Activated T-cell treated with anti-CD3 and anti-CD28 coated beads for 48 hours (primary cell): Measurements from ENCODE around the gene TMEM121B.

ENCODE experiments used
- DNase-seq: peaks from one replicate; pipeline ENCODE4 v3.0.0-alpha.2; 2020; ENCODE audit warnings: low read depth

The TMEM121B gene

GRCh38 chr22:17091851-17092250 lies 29.3 kb downstream of the TMEM121B start:
- no peak for DNase-seq

- no peak for DNase-seq
Observed at GRCh38 chr22:17090550-17090949, 30.6 kb downstream of the TMEM121B start.

- DNase-seq: peak; percentile 34
Observed at GRCh38 chr22:17087498-17088131, 33.5 kb downstream of the TMEM121B start.

- no peak for DNase-seq
Observed at GRCh38 chr22:17086788-17087497, 34.2 kb downstream of the TMEM121B start.

- DNase-seq: no peak
Observed at GRCh38 chr22:17086296-17086695, 34.9 kb downstream of the TMEM121B start.

- no peak for DNase-seq
Observed at GRCh38 chr22:17085277-17086181, 35.6 kb downstream of the TMEM121B start.

- DNase-seq: peak; percentile 92
Observed at GRCh38 chr22:17084554-17085276, 36.4 kb downstream of the TMEM121B start, which contains the start of gene IL17RA. Gene IL17RA (plus strand): TSS chr22:17085000. CDS start chr22:17085092, 92 bp downstream.

GRCh38 chr22:17083811-17084441 lies 37.2 kb downstream of the TMEM121B start:
- no peak for DNase-seq

- no peak for DNase-seq
Observed at GRCh38 chr22:17083255-17083654, 37.9 kb downstream of the TMEM121B start.

GRCh38 chr22:17079572-17079971 lies 41.6 kb downstream of the TMEM121B start:
- DNase-seq: no peak

- no peak for DNase-seq
Observed at GRCh38 chr22:17077255-17077654, 43.9 kb downstream of the TMEM121B start.

GRCh38 chr22:17074648-17075002 lies 46.5 kb downstream of the TMEM121B start:
- DNase-seq: no peak

GRCh38 chr22:17072877-17073276 lies 48.3 kb downstream of the TMEM121B start:
- DNase-seq: no peak
